HL-60 (cell line): ENCODE measurements around the gene DAPK1.

Experiments used
- DNase-seq, 2 experiments: peaks; one replicate each; pipeline ENCODE4 v3.0.0-alpha.2; 2010 to 2020; ENCODE audit warnings: low read depth in 1 of 2, low spot score in 1 of 2
- H3K27ac ChIP-seq: fragments of 250-450 bp; sonication (Bioruptor Pico); replicated peaks from 2 replicates; pipeline ENCODE4 v1.5.1; 2020; ENCODE audit warnings: mild to moderate bottlenecking, moderate library complexity
- H3K27me3 ChIP-seq: fragments of 250-450 bp; sonication (Bioruptor Pico); 2 replicates; pipeline ENCODE4 v1.5.1; 2021; ENCODE audit warnings: mild to moderate bottlenecking, moderate library complexity; ENCODE audit not compliant: insufficient read depth, poor library complexity, severe bottlenecking
- H3K4me3 ChIP-seq: replicated peaks from 2 replicates; pipeline ENCODE4 v1.5.1; 2011; ENCODE audit warnings: mild to moderate bottlenecking, control low read depth, low read length; ENCODE audit not compliant: insufficient read depth
- GABPA ChIP-seq: IDR thresholded peaks from 2 replicates; pipeline ENCODE4 v1.6.1; 2012; ENCODE audit warnings: low read depth
- POLR2AphosphoS5 ChIP-seq: IDR thresholded peaks from 2 replicates; pipeline ENCODE4 v1.6.1; 2012; ENCODE audit warnings: low read depth
- SPI1 ChIP-seq: IDR thresholded peaks from 2 replicates; pipeline ENCODE4 v1.6.1; 2012; ENCODE audit warnings: low read depth, mild to moderate bottlenecking, borderline replicate concordance
- TF ChIP-seq, protein P1 (sequence below): IDR thresholded peaks from 2 replicates; pipeline ENCODE4 v1.6.1; 2012; ENCODE audit warnings: low read depth; ENCODE audit not compliant: insufficient replicate concordance
- TF ChIP-seq, protein P2 (sequence below): IDR thresholded peaks from one replicate; pipeline ENCODE4 v1.5.1; 2011; ENCODE audit warnings: low read length, control low read depth, inconsistent platforms; ENCODE audit not compliant: insufficient read depth

Gene DAPK1

DNA sequence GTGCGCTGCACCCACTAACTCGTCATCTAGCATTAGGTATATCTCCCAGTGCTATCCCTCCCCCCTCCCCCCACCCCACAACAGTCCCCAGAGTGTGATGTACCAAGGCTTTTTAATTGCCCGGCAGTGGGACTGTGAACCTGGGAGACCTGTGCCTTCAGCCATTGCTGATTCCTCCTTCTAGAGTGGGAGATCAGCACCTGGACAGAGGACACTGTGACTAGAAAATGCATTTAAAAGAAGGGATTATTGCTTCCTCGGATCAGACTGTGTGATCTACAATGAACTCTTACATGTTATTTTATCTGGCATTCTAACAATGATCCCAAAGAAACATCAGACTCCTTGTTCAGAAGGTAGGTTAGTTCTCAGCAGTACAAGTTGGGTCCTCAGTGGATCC lies 254.2 kb downstream of the DAPK1 start:
- TF ChIP-seq, protein P1, sequence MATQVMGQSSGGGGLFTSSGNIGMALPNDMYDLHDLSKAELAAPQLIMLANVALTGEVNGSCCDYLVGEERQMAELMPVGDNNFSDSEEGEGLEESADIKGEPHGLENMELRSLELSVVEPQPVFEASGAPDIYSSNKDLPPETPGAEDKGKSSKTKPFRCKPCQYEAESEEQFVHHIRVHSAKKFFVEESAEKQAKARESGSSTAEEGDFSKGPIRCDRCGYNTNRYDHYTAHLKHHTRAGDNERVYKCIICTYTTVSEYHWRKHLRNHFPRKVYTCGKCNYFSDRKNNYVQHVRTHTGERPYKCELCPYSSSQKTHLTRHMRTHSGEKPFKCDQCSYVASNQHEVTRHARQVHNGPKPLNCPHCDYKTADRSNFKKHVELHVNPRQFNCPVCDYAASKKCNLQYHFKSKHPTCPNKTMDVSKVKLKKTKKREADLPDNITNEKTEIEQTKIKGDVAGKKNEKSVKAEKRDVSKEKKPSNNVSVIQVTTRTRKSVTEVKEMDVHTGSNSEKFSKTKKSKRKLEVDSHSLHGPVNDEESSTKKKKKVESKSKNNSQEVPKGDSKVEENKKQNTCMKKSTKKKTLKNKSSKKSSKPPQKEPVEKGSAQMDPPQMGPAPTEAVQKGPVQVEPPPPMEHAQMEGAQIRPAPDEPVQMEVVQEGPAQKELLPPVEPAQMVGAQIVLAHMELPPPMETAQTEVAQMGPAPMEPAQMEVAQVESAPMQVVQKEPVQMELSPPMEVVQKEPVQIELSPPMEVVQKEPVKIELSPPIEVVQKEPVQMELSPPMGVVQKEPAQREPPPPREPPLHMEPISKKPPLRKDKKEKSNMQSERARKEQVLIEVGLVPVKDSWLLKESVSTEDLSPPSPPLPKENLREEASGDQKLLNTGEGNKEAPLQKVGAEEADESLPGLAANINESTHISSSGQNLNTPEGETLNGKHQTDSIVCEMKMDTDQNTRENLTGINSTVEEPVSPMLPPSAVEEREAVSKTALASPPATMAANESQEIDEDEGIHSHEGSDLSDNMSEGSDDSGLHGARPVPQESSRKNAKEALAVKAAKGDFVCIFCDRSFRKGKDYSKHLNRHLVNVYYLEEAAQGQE = peak; percentile 77
- TF ChIP-seq POLR2AphosphoS5 = no peak
- Histone ChIP-seq H3K27ac (no peak overlapping the region), H3K27me3 (no peaks in the 10 kb centered on the region), H3K4me3 (no peak overlapping the region)
- no peak for DNase-seq

DNA sequence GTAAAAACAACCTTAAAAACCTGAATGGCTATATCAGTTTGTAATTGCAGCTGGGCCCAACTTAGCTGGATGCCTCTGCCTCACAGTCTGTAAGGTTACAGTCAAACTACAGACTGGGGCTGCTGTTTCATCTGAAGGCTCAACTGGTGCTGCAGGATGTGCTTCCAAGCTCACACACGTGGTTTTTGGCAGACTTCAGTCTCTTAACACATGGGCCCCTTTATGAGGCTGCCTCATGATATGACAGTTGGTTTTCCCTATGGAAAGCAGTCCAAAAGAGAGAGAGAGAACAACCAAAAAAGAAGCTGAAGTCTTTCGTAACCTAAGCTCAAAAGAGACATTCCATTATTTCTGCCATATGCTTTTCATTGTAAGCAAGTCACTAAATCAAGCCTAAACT lies 255.6 kb downstream of the DAPK1 start:
- TF ChIP-seq GABPA (no peak), SPI1 (no peak), POLR2AphosphoS5 (no peak)
- TF ChIP-seq, protein P1 = no peak
- TF ChIP-seq, protein P2, sequence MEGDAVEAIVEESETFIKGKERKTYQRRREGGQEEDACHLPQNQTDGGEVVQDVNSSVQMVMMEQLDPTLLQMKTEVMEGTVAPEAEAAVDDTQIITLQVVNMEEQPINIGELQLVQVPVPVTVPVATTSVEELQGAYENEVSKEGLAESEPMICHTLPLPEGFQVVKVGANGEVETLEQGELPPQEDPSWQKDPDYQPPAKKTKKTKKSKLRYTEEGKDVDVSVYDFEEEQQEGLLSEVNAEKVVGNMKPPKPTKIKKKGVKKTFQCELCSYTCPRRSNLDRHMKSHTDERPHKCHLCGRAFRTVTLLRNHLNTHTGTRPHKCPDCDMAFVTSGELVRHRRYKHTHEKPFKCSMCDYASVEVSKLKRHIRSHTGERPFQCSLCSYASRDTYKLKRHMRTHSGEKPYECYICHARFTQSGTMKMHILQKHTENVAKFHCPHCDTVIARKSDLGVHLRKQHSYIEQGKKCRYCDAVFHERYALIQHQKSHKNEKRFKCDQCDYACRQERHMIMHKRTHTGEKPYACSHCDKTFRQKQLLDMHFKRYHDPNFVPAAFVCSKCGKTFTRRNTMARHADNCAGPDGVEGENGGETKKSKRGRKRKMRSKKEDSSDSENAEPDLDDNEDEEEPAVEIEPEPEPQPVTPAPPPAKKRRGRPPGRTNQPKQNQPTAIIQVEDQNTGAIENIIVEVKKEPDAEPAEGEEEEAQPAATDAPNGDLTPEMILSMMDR = no peak
- no peak overlapping the region for H3K4me3 ChIP-seq
- no peak for DNase-seq
- H3K27me3 ChIP-seq = no peaks in the 10 kb centered on the region
- H3K27ac ChIP-seq = no peak overlapping the region
